NCI-H526 (cell line): ENCODE measurements around the gene KCNQ4.
A peak's percentile ranks its signal among the peaks of the same experiment; 100 is the strongest.

Experiments used
- DNase-seq, 2 experiments: peaks; one replicate each; lab custom pipeline; 2025; lab: John Stamatoyannopoulos, UW

Gene KCNQ4

DNA sequence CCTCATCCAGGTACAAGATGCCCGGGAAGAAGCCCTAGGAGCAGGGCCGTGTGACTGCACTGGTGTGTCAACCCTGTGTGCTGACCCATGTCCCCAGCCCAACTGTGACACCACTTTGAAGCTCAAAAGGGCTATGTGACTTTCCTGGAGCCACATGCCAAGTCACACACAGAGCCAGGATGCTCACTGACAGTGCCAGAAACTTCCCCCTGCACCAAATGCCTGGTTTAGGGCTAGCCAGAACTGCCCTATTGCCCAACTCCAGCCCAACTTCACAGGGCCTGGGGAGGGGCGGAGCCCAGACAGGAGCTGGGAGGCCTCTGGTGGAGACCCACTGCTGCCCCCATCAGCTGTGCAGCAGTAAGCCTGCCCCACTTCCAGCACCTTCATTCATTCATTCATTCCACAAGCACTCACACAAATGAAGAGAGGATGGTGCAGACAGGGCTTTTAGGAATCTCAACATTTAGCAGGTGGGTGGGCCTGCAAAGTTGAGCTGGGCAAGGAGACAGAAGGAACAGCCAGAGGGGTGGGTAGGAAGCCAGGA lies 36.7 kb downstream of the KCNQ4 start:
- DNase-seq: peak in 1 of 2 experiments; percentile 13

DNA sequence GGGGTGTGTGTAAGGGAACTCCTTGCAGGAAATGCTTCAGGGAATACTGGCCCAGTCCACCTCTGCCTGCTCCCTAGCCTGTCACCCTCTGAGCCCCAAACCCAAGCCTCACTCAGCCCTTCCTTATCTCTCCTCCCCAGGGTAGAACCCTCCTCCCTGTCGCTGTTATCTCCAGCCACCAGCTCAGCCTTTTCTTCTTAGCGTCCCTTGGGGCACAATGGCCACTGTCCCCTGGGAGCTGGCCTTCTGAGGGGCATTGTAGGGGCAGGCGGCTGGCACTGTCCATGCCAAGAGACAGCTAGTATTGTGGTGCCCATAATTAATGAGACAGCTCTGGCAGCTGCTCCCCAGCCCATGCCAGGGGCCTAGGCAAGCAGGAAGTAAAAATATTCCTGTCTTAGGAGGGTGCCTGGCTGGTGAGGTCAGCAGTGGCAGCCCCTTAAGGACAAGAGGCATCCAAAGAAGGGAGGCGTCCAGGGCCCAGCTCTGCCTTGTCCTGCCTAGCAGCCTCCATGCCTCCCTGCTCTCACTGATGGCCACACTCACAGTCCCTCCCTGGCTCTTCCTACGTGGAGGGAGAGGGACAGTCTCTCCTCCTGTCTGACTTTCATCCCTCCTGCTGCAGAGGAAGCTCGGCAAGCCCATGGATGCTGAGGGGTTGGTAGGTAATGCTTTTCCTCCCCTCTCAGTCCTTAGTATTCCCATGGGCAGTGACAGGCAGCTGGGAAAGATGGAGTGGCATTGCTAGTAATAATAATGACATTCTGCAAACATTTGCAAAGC lies 37.5 kb downstream of the KCNQ4 start:
- DNase-seq: no peak

DNA sequence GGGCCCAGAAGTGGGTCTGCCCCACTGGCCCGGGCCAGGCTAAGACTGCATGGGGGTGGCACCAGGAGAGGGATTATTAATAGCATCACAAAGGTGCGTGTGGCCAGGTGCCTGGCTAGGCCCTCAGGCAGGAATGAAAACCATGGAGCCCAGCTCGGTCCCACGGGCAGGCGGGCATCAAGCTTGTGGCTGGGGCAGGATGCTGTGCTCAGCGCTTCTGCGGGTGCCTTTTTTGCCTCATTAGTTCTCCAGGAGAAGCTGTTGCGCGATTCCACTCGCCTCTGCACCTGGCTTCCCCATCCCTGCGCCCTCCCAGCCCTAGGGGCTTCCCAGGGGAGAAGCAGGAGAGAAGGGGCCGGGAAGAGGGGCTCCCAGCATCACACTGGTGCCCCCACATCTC lies 39.3 kb downstream of the KCNQ4 start:
- no peak for DNase-seq

DNA sequence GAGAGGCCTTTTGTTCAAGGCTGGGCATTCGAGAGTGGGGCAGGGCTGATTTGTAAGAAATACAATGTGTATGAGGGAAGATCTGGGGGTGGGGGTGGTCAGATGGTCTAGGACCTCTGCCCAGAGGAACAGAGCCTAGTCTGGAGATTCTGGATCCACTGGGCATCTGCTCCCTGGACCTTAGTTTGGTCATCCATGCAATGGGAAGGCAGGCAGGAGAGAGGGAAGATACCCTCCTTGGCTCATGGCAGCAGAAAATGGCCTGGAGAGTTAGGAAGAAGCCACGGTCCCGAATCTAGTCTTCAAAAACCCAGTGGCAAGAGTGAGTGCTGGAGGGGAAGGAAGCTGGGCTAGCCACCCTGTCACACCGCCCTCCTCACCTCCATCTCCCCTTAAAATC lies 39.8 kb downstream of the KCNQ4 start:
- no peak for DNase-seq

DNA sequence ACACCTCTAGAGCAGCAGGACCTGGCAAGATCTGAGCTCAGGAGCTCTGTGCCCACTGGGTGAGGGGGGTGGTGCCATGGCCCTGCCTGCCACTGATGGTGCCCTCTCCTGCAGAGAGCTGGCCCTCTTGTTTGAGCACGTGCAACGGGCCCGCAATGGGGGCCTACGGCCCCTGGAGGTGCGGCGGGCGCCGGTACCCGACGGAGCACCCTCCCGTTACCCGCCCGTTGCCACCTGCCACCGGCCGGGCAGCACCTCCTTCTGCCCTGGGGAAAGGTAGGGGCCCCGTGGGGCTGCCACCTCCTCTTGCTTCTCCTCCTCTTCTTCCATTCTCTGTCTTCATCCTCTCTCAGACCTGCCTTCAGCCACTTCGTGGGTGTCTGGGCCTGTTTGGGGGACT lies 40.4 kb downstream of the KCNQ4 start:
- no peak for DNase-seq

DNA sequence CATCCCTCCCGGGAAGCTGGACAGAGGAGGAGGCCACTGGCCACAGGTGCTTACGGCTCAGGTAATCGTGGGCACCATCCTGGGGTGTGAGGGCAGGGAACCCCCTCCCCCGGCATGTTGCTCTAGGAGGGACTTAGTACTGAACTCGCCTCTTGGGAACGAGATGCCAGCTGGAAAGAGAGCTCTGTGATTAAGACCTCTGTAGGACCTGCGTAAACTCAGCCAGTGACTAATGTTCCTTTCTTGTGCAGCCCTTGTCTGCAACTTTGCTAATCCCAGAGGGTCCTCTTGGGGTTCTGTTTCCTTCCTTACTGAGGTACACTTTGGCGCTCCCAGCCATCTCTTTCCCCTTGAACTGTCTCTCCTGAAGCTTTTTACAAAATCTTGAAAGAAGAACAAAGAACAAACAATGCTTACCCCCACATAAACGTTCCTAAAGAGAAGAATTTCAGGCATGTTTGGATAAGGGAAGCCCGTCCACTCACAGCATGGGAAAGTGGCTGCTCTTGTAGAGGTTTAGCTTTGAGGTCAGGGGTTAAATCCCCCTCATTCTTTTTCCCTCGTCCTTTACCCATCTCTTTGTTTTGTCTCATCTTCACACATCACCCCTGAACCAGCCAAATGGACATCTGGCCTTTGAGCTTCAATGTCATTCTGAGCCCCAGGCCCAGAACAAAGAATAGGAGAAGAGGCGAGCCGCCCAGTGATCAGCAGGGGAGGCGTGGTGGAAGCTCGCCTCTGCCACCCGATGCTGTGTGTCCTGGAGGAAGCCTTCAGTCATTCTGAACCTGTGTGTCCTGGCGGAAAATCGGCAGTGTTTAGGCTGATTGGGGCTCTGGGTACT lies 41.2 kb downstream of the KCNQ4 start:
- no peak for DNase-seq

DNA sequence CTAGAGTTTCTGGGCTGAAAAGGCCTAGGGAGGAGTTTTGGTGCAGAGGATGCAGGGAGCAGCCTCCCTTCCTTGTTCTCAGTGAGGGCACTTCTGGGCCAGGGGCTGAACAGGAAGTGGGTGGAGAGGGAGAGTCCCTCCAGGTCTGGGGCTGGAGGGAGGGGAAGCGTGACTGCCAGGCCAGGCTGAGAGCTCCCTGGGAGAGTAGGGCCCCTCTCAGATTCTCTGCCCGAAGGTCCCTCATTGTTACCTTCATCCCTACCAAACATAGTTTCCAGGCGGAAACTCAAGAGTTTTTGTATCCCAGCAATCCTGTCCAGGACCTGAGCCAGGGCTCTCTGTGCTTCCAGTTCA lies 41.8 kb downstream of the KCNQ4 start:
- DNase-seq: no peak

DNA sequence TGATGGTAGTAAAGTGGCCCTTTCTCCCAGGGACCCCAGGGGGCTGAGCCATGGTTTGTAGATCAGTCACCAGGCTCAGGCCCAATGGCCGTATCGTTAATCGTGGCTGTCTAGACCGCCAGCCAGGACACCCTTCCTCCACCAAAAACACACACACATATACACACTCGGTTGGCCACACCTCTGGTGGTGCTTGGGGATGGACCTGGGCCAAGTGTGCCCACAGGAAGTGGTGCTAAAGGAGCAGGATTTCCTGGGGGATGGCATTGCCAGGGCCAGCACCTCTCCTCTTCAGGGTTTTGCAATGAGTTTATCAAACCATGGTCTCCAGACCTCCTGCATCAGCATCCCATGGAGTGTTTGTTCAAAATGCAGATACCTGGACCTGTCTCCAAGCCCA lies 42.4 kb downstream of the KCNQ4 start:
- DNase-seq: no peak

DNA sequence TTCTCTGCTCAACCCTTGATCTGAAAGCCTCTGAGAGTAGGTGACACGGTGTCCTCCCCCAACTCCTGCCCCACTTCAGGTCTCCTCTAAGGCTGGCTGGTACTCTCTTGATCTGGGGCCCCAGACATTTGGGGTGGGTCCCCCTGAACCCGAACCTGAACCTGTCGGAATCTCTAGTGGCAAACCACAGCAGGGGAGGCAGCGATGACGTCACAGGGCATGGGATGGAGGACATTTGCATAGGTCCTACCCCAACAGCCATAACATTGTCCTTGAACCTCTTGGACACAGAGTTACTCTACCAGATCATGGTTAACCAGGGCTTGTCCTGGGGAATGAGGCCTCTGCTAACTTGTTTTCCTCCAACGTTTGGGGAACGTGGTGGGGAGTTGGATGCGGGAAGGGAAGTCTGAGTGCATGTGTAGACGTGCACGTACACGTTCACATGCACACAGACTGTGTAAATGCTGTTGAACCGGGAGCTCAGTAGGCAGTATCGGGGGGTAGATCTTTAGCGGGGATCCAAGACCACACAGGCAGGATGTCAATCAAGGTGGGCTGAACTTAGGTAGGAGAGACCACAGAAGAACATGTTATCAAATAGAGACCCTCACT lies 46.2 kb downstream of the KCNQ4 start:
- DNase-seq: no peak

DNA sequence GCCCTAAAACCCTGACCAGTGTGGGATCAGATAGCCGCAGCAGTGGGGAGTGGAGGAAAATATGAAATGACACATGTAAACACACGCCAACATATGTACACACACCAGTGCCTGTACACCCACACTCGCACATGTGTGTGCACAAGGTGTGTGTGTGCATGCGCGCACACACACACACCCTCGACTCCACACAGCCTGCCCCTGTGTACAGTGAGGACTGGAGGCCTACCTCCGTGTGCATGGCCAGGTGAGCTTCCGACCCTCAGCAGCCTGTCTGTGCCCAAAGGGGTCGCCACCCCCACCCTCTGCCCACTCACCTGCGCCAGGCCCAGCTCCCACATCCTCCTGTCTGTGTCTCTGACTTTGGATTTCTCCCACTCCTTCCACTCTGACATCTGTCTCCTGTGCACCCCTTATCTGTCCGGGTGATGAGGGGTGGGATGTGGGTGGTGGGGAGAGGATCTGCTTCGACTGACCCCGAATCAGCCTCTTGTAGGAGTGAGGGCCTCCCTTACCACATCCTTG lies 46.9 kb downstream of the KCNQ4 start:
- DNase-seq: no peak

DNA sequence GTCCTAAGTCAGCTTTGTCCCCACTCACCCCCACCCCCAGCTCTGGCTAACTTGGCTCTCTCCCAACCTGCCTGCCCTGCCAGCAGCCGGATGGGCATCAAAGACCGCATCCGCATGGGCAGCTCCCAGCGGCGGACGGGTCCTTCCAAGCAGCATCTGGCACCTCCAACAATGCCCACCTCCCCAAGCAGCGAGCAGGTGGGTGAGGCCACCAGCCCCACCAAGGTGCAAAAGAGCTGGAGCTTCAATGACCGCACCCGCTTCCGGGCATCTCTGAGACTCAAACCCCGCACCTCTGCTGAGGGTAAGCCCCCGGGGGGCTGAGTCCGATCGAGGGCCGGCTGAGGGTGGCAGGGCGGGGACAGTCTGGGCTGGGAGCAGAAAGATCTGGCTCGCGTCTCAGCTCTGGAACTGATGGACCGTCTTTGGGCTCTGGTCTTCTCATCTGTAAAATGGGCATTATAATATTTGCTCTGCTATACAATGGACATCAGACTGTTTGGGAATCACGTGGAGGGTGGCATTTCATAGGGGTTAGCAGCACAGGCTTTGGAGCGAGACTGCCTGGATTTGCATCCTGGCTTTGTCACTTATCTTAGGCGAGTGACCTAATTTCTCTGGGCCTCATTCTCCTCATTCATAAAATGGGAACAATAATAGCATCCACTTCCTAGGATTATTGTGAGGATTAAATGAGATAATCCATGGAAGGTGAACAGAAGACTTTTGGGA lies 47.6 kb downstream of the KCNQ4 start:
- DNase-seq: no peak

DNA sequence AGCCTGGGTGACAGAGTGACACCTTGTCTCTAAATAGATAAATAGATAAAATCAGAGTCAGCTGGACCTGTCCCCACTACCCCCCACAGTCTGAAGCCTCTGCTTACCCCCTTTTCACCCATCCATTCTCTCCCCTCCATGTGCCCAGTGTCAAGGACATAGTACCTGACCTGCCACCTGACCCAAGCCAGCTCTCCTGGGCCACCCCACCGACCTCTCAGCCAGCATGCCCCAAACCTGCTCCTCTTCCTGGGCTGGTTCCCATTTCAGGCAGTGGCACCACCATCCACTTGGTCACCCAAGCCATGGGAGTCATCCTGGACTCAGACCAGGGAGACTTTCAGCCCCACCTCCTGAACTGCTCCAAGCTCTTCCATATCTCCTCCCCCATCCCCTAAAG lies 50.4 kb downstream of the KCNQ4 start:
- DNase-seq: no peak

DNA sequence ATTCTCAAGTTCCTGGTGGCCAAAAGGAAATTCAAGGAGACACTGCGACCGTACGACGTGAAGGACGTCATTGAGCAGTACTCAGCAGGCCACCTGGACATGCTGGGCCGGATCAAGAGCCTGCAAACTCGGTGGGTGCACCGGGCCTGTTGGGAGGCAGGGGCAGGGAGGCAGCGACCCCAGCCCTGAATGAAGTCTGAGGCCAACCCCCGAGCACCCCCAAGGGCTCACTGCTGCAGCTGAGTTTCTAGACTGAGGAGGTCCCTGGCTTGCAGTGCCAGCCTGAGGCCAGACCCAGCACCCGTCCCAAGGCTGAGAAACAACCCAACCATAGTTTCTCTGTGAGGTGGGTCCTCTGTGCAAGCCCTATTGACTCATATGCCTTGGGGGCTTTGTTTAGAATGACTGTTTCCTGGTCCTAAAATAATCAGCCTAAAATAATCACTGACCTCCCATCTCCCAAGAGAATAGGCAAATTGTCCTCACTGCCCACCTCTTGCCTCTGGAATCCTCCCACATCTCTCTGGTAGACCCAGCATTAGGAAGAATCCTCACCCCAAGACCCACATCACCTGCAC lies 51.5 kb downstream of the KCNQ4 start:
- no peak for DNase-seq

DNA sequence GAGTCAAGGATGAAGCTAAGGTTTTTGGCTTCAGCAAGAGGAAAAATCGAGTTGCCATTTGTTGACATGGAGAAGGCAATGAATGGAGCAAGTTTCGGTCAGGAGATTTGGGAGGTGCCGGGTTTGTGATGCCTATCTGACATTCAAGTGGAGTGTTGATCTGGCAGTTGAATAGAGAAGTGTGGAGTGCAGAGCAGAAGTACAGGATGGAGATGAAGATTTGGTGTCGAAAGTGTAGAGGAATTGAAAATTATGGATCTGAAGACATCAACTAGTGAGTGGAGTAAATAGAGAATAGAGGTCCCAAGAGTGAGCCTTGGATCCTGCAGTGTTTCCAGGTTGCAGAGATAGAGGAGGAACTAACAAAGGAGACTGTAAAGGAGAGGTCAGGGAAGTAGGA lies 52.7 kb downstream of the KCNQ4 start:
- no peak for DNase-seq

DNA sequence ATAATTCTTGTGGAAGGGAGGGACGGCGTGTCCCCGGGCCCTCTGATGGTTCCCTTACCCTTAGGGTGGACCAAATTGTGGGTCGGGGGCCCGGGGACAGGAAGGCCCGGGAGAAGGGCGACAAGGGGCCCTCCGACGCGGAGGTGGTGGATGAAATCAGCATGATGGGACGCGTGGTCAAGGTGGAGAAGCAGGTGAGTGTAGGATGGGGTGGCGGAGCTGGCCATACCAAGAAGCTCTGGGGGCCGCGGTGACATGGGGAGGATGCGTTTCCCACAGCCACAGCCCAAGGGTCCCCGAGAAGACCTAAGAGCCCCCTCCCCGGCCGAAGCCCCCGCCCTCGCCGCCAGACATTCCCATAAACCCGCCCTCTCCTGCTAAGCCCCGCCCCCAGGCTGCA lies 54.0 kb downstream of the KCNQ4 start:
- no peak for DNase-seq

DNA sequence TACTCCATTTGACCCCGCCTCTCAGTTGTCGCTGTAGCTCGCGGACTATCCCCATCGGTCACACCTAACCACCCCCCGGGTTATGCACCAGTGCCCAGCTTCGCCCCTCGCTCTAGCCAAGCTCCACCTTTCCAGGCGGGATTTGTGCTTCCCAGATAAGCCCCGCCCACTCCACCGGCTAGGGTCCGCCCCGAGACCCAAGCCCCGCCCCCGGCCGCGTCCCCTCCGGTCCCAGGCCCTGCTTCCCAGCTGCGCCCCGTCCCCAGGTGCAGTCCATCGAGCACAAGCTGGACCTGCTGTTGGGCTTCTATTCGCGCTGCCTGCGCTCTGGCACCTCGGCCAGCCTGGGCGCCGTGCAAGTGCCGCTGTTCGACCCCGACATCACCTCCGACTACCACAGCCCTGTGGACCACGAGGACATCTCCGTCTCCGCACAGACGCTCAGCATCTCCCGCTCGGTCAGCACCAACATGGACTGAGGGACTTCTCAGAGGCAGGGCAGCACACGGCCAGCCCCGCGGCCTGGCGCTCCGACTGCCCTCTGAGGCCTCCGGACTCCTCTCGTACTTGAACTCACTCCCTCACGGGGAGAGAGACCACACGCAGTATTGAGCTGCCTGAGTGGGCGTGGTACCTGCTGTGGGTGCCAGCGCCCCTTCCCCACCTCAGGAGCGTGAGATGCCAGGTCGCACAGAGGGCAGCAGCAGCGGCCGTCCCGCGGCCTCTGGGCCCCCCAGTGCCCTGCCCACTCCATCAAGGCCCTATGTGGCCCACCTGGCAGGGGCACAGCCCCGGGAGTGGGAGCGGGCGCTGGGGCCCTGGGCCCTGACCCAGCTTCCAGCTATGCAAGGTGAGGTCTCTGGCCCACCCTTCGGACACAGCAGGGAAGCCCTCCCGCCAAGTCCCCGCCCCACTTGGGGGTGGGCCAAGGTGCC lies 54.7 kb downstream of the KCNQ4 start:
- DNase-seq: no peak

DNA sequence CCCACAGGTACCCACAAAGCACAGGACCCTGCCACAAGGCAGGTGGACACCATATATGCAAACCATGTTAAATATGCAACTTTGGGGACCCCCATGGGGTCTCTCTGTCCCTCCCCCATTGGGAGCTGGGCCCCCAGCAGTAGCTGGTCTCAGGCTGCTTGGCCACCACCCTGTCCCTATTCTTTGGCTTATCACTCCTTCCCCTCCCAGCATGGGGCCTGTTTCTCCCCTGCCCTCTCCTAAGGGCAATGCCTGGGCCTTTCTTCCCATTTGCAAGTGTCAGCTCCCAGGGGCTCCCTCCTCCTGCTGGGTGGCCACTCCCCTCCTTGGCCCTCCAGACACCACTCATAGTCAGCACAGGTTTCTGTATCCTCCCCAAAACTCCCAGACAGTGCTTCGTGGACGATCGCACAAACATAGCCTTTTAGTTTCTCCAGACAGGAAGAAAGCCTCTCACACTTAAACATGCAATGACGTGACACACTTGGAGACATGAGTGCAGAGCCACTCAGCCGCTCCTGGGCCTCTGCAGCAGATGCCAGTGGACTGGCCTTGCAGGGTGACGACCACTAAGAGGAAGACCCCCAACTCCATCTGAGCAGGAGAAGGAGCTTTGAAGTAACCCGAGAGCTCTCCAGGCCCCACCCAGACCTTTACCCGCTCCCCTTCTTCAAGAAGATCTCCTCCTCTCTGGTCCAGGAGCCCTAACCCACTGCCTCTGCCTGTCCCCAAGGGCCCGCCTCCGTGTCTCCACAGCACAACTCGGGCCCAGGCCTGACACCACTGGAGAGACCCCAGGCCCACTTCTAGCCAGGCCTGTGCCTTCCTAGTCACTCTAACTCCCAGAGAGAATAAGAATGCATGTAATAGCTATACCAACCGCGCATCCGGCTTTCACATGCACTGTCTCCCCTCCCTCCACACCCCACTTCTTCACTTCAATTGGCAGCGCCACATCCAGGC lies 55.7 kb downstream of the KCNQ4 start:
- no peak for DNase-seq

DNA sequence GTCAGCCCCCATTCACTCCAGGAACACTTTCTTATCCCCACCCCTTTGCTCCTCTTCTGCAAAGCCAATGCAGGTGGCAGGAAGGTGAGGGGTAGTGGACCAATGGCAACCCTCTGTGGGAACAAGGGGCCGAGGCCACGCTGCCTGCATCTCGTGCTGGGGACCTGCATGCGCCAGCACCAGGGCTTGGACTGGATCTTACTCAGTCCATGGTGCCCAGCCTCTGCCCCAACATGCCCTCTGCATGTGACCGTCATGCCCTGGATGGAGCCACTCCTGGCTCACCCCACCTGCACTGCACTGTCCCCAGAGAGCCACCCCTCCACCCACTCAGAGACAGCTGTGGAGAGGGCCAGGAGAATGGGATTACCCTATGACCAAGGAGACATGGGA lies 56.4 kb downstream of the KCNQ4 start:
- no peak for DNase-seq
